Measurements from ENCODE around the gene UMAD1. TPM values are rescaled to one million over a fixed set of nuclear protein-coding genes. Genes with fewer than 3 reads are reported as not detected.

UMAD1 gene
- total and polyA plus RNA-seq, 7 donors = 8.7 to 51.1 (median 15.6) TPM

DNA sequence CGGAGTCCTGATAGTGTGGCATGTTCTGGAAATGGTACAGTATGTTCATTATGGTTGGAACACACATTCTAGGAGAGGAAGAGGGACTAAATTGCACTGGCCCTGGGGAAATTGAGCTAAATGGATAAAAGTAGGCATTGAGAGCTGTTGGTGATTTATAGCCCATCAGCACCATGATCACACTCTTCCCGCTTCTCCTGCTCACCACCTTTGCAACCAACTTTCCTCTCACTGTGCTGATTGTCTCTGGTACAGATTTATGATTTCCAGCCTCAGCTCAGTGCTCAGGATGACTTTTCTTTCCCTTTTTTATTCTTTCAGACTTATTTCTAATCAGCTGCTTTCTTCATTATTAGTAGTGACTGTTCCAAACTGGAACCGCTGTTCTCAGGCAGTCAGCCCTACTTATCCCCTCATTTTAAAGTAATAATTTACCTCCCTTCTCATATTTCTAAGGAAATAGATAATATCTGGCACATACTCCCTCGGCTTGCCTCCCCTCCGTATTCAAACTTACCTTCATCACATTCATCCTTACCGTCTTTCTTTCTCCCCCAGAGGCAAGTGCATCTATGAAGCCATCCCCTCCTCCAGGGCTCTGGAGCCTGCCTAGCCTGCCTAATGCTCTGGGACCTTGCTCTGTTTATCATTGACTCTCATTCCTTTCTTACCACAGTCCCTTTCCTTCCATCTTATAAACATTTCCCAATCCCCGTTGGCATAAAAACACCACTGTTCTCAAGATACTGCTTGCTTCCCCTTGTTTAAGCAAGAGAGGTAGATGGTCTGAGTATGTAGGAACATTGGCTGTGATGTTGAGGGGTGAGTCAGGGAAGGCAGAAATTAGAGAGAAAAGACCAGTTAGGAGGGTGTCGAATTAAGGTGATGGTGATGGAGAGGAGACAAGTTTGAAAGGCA is 129.4 kb downstream of the UMAD1 start:
- intact Hi-C loops (cut with DNase I) = no loop called here
- WGBS, 2 donors = 93% methylated on average over 8 of the region's 8 CpGs
- TF ChIP-seq POLR2AphosphoS5 (IDR thresholded peaks at IDR 0.05) (no peak), CTCF (IDR thresholded peaks at IDR 0.05) (no peak), POLR2A (IDR thresholded peaks at IDR 0.05) (no peak), EP300 (IDR thresholded peaks at IDR 0.05) (no peak)
- H3K4me1 ChIP-seq = peaks cover 0 to 41% (median 11%) of the 10 kb centered on the region in 4 donors
- DNase-seq = no peak
- H3K4me3 ChIP-seq = no peak overlapping the region
- H3K27ac ChIP-seq = no peak overlapping the region
- no peaks in the 10 kb centered on the region for H3K27me3 ChIP-seq
- no peaks in the 10 kb centered on the region for H3K9me3 ChIP-seq
- H3K36me3 ChIP-seq = no peaks in the 10 kb centered on the region

GRCh38 chr7:7771452-7771851 is 130.9 kb downstream of the UMAD1 start:
- no peaks in the 10 kb centered on the region for H3K9me3 ChIP-seq
- no peak overlapping the region for H3K27ac ChIP-seq
- H3K36me3 ChIP-seq = no peaks in the 10 kb centered on the region
- H3K4me1 ChIP-seq = peaks cover 0 to 33% (median 11%) of the 10 kb centered on the region in 4 donors
- no peak for DNase-seq
- TF ChIP-seq POLR2A (IDR thresholded peaks at IDR 0.05) = no peak
- TF ChIP-seq POLR2AphosphoS5 (IDR thresholded peaks at IDR 0.05) = no peak
- no peak for TF ChIP-seq CTCF (IDR thresholded peaks at IDR 0.05)
- TF ChIP-seq EP300 (IDR thresholded peaks at IDR 0.05) = no peak
- no peaks in the 10 kb centered on the region for H3K27me3 ChIP-seq
- intact Hi-C loops (cut with DNase I) = no loop called here
- no peak overlapping the region for H3K4me3 ChIP-seq

DNA sequence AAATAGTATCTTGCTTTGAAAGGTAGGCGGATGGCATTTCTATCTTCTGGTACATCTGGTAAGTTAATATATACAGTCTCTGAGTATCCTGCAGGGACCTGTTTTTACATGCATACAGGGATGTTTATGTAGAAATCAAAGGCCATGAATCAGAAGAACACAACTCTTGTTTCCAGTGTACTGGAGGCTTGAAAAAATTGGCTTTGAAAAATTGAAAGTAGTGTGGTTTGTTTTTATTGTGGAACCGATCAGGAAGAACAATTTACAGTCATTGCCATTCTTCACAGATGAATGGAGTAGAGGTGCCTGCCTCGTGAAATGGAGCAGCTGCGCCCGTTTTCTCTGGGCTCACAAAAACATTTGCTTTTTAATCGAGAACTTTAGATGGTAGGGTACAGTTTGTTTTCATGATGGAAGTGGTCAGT is 131.9 kb downstream of the UMAD1 start:
- Histone ChIP-seq H3K27me3 (no peaks in the 10 kb centered on the region), H3K9me3 (no peaks in the 10 kb centered on the region), H3K27ac (peak overlapping the region in 1 of 4 donors; percentile 17), H3K4me1 (peaks cover 0 to 33% (median 11%) of the 10 kb centered on the region in 4 donors), H3K36me3 (no peaks in the 10 kb centered on the region), H3K4me3 (peak overlapping the region in 1 of 4 donors; percentile 16)
- TF ChIP-seq POLR2A (IDR thresholded peaks at IDR 0.05) (no peak), CTCF (IDR thresholded peaks at IDR 0.05) (no peak), EP300 (IDR thresholded peaks at IDR 0.05) (no peak)
- intact Hi-C loops (cut with DNase I) = no loop called here
- no peak for DNase-seq
- 26 to 34% methylated on average over 6 of the region's 6 CpGs for WGBS, 2 donors

GRCh38 chr7:7773334-7774309 is 133.1 kb downstream of the UMAD1 start:
- H3K4me1 ChIP-seq = peaks cover 0 to 21% (median 4%) of the 10 kb centered on the region in 4 donors
- intact Hi-C loops (cut with DNase I) = no loop called here
- no peak overlapping the region for H3K27ac ChIP-seq
- H3K27me3 ChIP-seq = no peaks in the 10 kb centered on the region
- no peak for DNase-seq
- no peaks in the 10 kb centered on the region for H3K36me3 ChIP-seq
- TF ChIP-seq POLR2AphosphoS5 (IDR thresholded peaks at IDR 0.05) = no peak
- no peak for TF ChIP-seq POLR2A (IDR thresholded peaks at IDR 0.05)
- TF ChIP-seq CTCF (IDR thresholded peaks at IDR 0.05) = no peak
- no peak for TF ChIP-seq EP300 (IDR thresholded peaks at IDR 0.05)
- 84 to 95% methylated on average over 3 of the region's 3 CpGs for WGBS, 2 donors
- H3K9me3 ChIP-seq = no peaks in the 10 kb centered on the region
- H3K4me3 ChIP-seq = no peak overlapping the region

All from sigmoid colon (tissue), 7 donors.